Neural cell (in vitro differentiated cells): ENCODE data around the gene EMD. TPM values are rescaled to one million over a fixed set of nuclear protein-coding genes. Genes with fewer than 3 reads are reported as not detected.

Source experiments
- H2AFZ ChIP-seq: fragments of 200-600, 300-800 bp; sonication (generic), shearing (Covaris generic); 2 replicates; pipeline ENCODE4 v1.6.0; 2014; ENCODE audit warnings: low read depth, mild to moderate bottlenecking, antibody characterized with exemption, low read length, moderate library complexity
- H3F3A ChIP-seq: fragments of 200-600 bp; shearing (Covaris generic); 2 replicates; pipeline ENCODE4 v1.6.1; 2016; ENCODE audit warnings: mild to moderate bottlenecking, moderate library complexity, mixed read lengths, antibody characterized with exemption, low read length; ENCODE audit not compliant: insufficient read depth, poor library complexity, severe bottlenecking
- H3K27ac ChIP-seq: fragments of 200-600, 300-800 bp; sonication (generic), shearing (Covaris generic); 2 replicates; pipeline ENCODE4 v1.5.1; 2014; ENCODE audit warnings: mild to moderate bottlenecking, low read length, moderate library complexity
- H3K27me3 ChIP-seq: fragments of 300-800, 200-600 bp; sonication (generic), shearing (Covaris generic); 2 replicates; pipeline ENCODE4 v1.6.0; 2014; ENCODE audit warnings: mild to moderate bottlenecking, low read depth, low read length, moderate library complexity; ENCODE audit not compliant: insufficient read depth
- H3K36me3 ChIP-seq: fragments of 300-800, 200-600 bp; sonication (generic), shearing (Covaris generic); 2 replicates; pipeline ENCODE4 v1.5.1; 2014; ENCODE audit warnings: mild to moderate bottlenecking, antibody characterized with exemption, low read length, moderate library complexity; ENCODE audit not compliant: insufficient read depth
- H3K4me2 ChIP-seq: fragments of 300-800, 200-600 bp; sonication (generic), shearing (Covaris generic); 2 replicates; pipeline ENCODE4 v1.6.0; 2014; ENCODE audit warnings: mild to moderate bottlenecking, low read length
- H3K4me3 ChIP-seq: fragments of 300-800, 200-600 bp; sonication (generic), shearing (Covaris generic); 2 replicates; pipeline ENCODE4 v1.5.1; 2014; ENCODE audit warnings: mild to moderate bottlenecking, low read length, moderate library complexity
- H3K79me2 ChIP-seq: fragments of 200-600 bp; shearing (Covaris generic); replicated peaks from 2 replicates; pipeline ENCODE4 v1.6.0; 2014; ENCODE audit warnings: mild to moderate bottlenecking, low read length, moderate library complexity; ENCODE audit not compliant: insufficient read depth
- H3K9ac ChIP-seq: fragments of 300-800, 200-600 bp; sonication (generic), shearing (Covaris generic); 2 replicates; pipeline ENCODE4 v1.6.1; 2016; ENCODE audit warnings: mild to moderate bottlenecking, low read length, mixed read lengths
- H3K9me2 ChIP-seq: fragments of 200-600 bp; shearing (Covaris generic); 2 replicates; pipeline ENCODE4 v1.6.1; 2016; ENCODE audit warnings: mild to moderate bottlenecking, low read length, mixed read lengths; ENCODE audit not compliant: insufficient read depth
- H3K9me3 ChIP-seq: fragments of 200-600, 300-800 bp; sonication (generic), shearing (Covaris generic); 2 replicates; pipeline ENCODE4 v1.6.1; 2016; ENCODE audit warnings: mild to moderate bottlenecking, mixed run types, low read length, moderate library complexity, mixed read lengths
- H4K20me1 ChIP-seq: fragments of 200-600 bp; shearing (Covaris generic); 2 replicates; pipeline ENCODE4 v1.6.1; 2016; ENCODE audit warnings: mild to moderate bottlenecking, mixed run types; ENCODE audit not compliant: insufficient read depth
- EP300 ChIP-seq: fragments of 450-650 bp; conservative IDR thresholded peaks from 2 replicates; pipeline ENCODE4 v1.6.1; 2014; ENCODE audit warnings: antibody characterized with exemption, mild to moderate bottlenecking, moderate library complexity; ENCODE audit not compliant: poor library complexity, severe bottlenecking
- EZH2 ChIP-seq: fragments of 200-600, 300-800 bp; shearing (Covaris generic), sonication (generic); IDR thresholded peaks from 2 replicates; pipeline ENCODE4 v1.6.1; 2014; ENCODE audit warnings: antibody characterized with exemption, low read length, borderline replicate concordance, mild to moderate bottlenecking; ENCODE audit not compliant: insufficient read depth, poor library complexity, severe bottlenecking
- MXI1 ChIP-seq: fragments of 450-650 bp; conservative IDR thresholded peaks from 2 replicates; pipeline ENCODE4 v1.6.1; 2014; ENCODE audit warnings: antibody characterized with exemption, mild to moderate bottlenecking; ENCODE audit not compliant: poor library complexity, severe bottlenecking
- POLR2AphosphoS5 ChIP-seq: IDR thresholded peaks from 2 replicates; pipeline ENCODE4 v1.6.1; 2012
- RAD21 ChIP-seq: fragments of 450-650 bp; conservative IDR thresholded peaks from 2 replicates; pipeline ENCODE4 v1.6.1; 2014; ENCODE audit warnings: antibody characterized with exemption, mild to moderate bottlenecking, moderate library complexity
- REST ChIP-seq: IDR thresholded peaks from 2 replicates; pipeline ENCODE4 v1.6.1; 2012; ENCODE audit warnings: borderline replicate concordance
- SMC3 ChIP-seq: fragments of 450-650 bp; conservative IDR thresholded peaks from 2 replicates; pipeline ENCODE4 v1.6.1; 2014; ENCODE audit warnings: antibody characterized with exemption, mild to moderate bottlenecking, moderate library complexity; ENCODE audit not compliant: poor library complexity
- TAF1 ChIP-seq: IDR thresholded peaks from 2 replicates; pipeline ENCODE4 v1.6.1; 2012; ENCODE audit warnings: low read depth
- polyA plus RNA-seq: library from polyadenylated mRNA; depleted of rRNA; stranded (reverse); fragments of >200 nt; gene quantifications from 2 replicates; pipeline ENCODE4 v1.2.3, GENCODE V29; 2014
- TF ChIP-seq, protein P1 (sequence below): fragments of 450-650 bp; IDR thresholded peaks from 2 replicates; pipeline ENCODE4 v1.5.1; 2014; ENCODE audit warnings: antibody characterized with exemption, mild to moderate bottlenecking, moderate library complexity; ENCODE audit not compliant: poor library complexity, severe bottlenecking

Gene EMD
- polyA plus RNA-seq, 1 donor from 2014 or later, result 67.9 TPM

- H3F3A ChIP-seq, result no peaks in the 10 kb centered on the region
- H3K9me2 ChIP-seq, result no peaks in the 10 kb centered on the region
- no peak overlapping the region for H2AFZ ChIP-seq
- H3K27ac ChIP-seq, result no peak overlapping the region
- H3K36me3 ChIP-seq, result no peaks in the 10 kb centered on the region
- H3K4me3 ChIP-seq, result peak overlapping the region; percentile 77
- no peak for TF ChIP-seq RAD21
- TF ChIP-seq REST, result no peak
- TF ChIP-seq MXI1, result no peak
- no peak for TF ChIP-seq SMC3
- no peak for TF ChIP-seq EZH2
- H3K9ac ChIP-seq, result no peak overlapping the region
- H3K79me2 ChIP-seq, result peaks cover 12% of the 10 kb centered on the region
- H3K4me2 ChIP-seq, result no peak overlapping the region
- no peaks in the 10 kb centered on the region for H4K20me1 ChIP-seq
- no peaks in the 10 kb centered on the region for H3K9me3 ChIP-seq
- H3K27me3 ChIP-seq, result no peaks in the 10 kb centered on the region
Observed at GRCh38 chrX:154426916-154427770, 48.0 kb downstream of the EMD start.

DNA sequence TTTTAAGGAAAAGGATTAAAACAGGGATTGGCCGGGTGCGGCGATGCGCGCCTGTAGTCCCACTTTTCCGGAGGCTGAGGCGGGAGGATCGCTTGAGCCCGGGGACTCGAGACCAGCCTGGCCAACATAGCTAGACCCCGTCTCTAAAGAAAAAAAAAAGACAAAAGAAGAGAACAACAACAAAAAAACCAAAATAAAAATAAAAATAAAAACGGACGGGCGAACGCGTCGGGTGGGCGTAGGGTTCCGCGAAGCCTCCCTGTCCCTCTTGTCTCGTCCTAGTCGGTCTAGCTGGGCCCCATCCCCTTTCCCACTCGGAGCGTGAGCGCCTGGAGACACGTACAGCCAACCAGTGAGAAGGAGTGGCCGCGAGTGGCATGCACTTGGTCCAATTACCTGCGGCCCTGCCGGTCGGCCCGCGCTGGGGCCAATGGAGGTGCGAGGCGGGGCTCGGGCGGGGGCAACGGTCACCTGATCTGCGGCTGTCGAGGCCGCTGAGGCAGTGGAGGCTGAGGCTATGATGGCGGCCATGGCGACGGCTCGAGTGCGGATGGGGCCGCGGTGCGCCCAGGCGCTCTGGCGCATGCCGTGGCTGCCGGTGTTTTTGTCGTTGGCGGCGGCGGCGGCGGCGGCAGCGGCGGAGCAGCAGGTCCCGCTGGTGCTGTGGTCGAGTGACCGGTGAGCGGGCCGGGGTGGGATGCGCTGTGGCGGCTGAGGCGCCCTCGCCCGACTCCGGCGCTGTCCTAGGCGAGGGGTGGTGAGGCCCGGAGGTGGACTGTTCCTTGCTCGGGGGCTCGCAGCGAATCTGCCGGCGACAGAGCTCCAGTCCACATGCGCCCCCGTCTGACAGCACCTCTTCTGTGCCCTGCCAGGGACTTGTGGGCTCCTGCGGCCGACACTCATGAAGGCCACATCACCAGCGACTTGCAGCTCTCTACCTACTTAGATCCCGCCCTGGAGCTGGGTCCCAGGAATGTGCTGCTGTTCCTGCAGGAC is 49.4 kb downstream of the EMD start, which contains the start of gene ATP6AP1:
ATP6AP1 (plus strand) TSS at position 502 of the 996 bp plus-strand sequence; CDS start at position 518, 16 bp downstream.
- Histone ChIP-seq H3K79me2 (peaks cover 12% of the 10 kb centered on the region), H3K36me3 (no peaks in the 10 kb centered on the region), H3F3A (no peaks in the 10 kb centered on the region), H3K27ac (peak within 1 kb of the TSS; percentile 72), H4K20me1 (no peaks in the 10 kb centered on the region), H3K4me3 (peak within 1 kb of the TSS; percentile 77), H3K9me2 (no peaks in the 10 kb centered on the region), H2AFZ (peak within 1 kb of the TSS; percentile 27), H3K9me3 (no peaks in the 10 kb centered on the region), H3K27me3 (no peaks in the 10 kb centered on the region), H3K4me2 (peak within 1 kb of the TSS; percentile 80), H3K9ac (peak within 1 kb of the TSS; percentile 77)
- TF ChIP-seq POLR2AphosphoS5 (peak; percentile 86), REST (peak; percentile 52), RAD21 (peak; percentile 14), SMC3 (no peak), EZH2 (no peak), TAF1 (peak; percentile 89), MXI1 (peak; percentile 61), EP300 (no peak)
- TF ChIP-seq, protein P1, sequence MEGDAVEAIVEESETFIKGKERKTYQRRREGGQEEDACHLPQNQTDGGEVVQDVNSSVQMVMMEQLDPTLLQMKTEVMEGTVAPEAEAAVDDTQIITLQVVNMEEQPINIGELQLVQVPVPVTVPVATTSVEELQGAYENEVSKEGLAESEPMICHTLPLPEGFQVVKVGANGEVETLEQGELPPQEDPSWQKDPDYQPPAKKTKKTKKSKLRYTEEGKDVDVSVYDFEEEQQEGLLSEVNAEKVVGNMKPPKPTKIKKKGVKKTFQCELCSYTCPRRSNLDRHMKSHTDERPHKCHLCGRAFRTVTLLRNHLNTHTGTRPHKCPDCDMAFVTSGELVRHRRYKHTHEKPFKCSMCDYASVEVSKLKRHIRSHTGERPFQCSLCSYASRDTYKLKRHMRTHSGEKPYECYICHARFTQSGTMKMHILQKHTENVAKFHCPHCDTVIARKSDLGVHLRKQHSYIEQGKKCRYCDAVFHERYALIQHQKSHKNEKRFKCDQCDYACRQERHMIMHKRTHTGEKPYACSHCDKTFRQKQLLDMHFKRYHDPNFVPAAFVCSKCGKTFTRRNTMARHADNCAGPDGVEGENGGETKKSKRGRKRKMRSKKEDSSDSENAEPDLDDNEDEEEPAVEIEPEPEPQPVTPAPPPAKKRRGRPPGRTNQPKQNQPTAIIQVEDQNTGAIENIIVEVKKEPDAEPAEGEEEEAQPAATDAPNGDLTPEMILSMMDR, result peak; percentile 29
